Measurements from ENCODE around the gene UBE2Q2. TPM values are rescaled to one million over a fixed set of nuclear protein-coding genes. Genes with fewer than 3 reads are reported as not detected.
"Not testable (repeated sequence)": the region's sequence is repeated elsewhere in the genome, so short reads cannot be mapped to it uniquely, and the experiment has no call there.

The UBE2Q2 gene
- total RNA-seq = 36.9 and 41.1 TPM in 2 replicates

DNA sequence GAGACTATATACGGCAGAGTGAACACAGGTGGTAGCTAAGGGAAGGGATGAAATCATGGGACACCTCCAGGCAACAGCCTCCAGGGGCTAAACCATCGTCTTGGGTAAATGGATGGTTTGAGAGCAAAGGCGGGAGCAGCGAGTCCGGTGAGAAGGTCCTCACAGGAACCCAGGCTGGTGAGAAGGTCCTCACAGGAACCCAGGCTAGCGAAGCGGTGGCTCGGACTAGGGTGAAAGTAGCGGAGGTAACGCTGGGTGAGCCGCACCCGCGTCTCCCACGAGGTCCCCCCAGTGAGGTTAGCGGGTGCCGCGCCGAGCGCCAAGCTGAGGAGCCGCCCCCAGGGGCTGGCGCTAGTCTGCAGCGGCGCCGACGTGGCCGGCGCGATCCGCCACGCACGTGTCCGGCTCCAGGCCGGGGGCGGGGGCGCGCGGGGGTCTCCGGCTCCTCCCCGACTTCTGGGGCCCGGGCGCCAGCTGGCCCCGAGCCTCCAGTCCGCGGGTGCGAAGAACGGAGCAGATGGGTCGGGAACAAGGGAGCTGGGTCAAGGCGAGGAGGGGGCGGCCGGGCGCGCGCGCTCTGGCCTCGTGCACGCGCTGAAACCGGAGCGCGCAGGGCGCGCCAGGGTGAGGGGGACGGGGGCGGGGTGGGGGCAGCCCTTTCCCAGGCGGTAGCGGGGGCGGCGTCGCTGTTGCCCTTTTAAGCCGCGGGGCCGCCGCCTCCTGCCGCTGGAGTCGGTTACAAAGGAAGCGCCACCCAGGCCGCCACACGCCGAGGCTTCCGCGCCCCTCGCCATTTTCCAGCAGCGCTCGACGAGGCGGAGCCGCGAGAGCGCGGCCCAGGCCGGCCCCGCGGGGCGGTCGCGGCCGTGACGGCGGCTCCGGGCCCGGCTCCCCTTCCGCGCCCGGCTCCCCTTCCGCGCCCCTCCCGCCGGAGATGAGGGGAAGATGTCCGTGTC, at the start of gene UBE2Q2:
Gene UBE2Q2 (plus strand): TSS at position 726 of the 956 bp plus-strand sequence. CDS start 220 bp downstream, at position 946.
- DNase-seq (ENCODE audit: low read depth, low spot score) = no peak

DNA sequence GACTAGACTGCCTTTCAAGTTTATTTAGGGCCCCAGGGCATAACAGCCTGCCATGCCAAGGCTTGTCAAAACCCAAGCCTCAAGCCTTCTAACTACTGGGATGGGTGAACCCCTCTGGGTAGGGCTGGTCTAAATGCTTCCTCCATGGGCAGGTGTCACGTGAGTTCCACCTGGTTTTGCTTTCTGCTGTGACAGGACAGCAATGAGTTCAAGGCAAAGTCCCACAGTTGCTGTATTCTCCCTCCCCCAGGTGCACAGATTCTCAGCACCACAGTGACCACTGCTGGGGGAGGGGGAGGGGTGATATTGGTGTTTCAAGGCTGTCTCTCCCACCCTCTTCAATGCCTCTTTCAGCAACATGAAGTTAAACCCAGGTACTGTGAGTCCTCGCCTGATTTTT, 46.9 kb upstream of the UBE2Q2 start:
- DNase-seq (ENCODE audit: low read depth, low spot score) = no peak

DNA sequence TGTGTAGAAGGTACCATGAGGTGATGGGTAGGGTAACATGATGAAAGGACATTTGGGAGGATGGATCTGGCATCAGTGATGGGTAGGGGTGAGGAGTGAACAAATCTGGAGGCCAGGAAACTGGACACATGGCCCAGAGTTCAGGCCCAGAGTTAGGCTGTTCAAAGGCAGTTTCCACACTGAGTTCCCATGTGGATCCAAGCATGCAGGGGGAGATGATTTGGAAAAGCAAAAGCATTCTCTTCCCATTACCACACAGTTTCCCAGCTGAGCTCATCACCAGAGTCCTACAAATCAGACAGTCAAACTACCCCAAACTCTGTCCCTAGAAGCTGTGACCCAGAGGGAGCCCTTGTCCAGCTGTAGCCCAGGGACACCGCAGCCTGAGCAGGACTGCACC, 46.1 kb upstream of the UBE2Q2 start:
- DNase-seq (ENCODE audit: low read depth, low spot score) = not testable (repeated sequence)

DNA sequence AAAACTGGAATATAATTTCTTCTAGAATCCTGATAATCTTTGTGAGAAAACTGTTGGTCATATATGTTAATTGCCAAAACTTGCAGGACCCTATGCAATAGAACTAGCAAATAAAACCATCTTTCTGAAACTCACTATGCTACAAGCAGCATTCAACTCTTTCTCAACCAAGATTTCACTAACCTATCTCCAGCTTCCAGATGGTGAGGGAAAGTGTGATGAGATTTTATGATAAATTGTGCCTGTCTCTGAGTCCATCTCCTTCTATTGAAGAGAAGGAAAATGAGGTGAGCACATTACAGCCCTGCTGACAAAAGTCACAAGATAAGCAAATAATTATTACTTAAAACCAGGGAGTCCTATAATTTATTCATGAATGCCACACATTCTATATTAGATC, 44.1 kb upstream of the UBE2Q2 start:
- DNase-seq (ENCODE audit: low read depth, low spot score) = no peak

DNA sequence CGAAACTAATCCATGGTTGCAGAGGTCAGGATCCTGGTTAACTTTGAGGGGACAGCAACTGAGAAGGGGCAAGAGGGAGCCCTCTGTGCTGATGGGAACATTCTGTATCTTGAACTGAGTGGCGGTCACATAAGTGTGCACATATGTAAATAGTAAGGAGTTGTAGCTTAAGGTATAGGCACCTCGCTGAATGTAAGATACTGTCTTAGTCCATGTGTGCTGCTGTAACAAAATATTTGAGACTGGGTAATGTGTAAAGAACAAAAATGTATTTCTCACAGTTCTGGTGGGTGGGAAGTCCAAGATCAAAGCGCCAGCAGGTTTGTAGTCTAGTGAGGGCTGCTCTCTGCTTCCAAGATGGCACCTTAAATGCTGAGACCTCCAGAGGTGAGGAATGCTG, 42.8 kb upstream of the UBE2Q2 start:
- DNase-seq (ENCODE audit: low read depth, low spot score) = not testable (repeated sequence)

DNA sequence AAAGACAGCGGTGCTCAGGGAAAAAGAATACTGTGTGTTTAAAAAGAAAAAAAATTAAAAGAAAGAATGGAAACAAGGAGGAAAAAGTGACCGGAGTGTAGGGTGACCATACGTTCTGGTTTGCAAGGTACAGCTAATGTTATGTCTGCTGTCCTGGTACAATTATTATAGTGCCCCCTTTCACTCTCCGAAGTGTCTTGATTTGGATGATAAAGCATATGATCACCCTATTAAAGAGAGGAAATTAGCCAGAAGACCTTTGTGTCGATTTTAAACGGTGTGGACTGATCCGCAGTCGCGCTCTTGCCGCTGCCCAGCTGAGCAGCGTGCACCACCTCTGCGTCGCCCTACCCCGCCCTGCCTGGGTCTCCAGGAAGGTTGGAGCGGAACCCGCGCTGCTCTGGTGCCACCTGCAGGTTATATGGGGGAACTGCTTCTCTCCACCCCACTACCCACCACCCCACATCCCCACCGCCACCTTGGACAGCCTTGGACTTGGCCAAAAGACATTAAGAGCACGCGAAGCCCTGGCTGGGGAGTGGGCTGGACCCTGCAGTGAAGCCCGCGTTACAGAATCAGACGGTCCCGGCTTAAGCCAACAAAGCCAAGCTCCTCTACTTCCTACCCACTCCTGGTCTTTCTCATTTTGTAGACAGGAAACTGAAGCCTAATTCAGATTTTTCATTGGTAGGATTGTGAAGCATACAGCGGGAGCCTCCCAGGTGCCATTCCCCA, 41.2 kb upstream of the UBE2Q2 start:
- DNase-seq (ENCODE audit: low read depth, low spot score) = peak; percentile 13

DNA sequence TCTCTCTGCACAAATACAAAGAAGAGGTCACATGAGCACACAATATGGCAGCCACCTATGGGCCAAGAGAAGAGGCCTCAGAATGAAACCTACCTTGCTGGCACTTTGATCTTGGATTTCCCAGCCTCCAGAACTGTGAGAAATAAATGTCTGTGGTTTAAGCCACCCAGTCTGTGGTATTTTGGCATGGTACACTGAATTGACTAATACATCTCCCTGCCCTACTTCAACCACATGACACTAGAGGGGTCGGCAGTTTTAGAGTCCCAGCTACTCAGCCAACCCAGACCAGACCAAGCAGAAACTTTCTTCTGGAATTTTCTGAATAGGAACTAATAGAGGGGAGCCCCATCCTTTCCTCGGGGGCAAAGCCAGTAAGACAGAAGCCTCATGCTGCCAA, 35.8 kb upstream of the UBE2Q2 start:
- DNase-seq (ENCODE audit: low read depth, low spot score) = not testable (repeated sequence)

DNA sequence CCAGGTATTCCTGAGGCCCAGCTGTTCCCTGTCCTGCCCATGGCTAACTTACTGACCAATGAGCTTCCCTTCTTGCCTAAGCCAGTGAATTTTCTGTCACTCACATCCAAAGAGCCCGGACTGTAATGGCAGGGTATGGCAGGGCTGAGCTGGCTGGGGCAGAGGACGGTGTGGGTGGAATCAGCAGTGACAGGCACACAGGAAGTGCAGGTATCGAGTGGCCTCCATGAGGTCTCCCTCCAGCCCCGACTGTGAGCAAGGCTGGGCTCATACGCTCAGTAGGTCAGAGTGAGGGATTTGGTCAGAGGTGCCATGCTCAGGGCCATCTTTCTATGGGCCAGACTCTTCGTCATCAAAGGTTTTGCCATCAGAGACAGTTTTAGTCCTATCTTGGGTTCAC, 35.2 kb upstream of the UBE2Q2 start:
- not testable (repeated sequence) for DNase-seq (ENCODE audit: low read depth, low spot score)

DNA sequence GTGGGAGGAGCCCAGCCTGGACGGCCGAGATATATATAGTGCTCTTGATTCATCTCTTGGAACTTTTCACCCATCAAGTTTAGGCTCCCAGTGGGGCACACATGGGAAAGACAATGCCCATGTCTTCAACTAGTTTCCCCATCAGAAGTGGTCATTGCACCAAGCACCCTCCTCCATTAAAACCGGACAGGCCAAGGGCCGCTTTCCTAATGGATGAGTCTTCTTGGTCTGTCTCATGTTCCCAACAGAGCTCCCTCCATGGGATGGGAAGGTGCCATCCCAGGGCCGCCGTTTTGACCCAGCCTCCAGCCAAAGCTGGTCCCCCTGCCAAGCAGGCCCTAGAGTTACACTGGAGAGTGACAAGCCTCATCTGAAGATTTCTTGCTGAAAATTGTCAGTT, 34.7 kb upstream of the UBE2Q2 start:
- no peak for DNase-seq (ENCODE audit: low read depth, low spot score)

DNA sequence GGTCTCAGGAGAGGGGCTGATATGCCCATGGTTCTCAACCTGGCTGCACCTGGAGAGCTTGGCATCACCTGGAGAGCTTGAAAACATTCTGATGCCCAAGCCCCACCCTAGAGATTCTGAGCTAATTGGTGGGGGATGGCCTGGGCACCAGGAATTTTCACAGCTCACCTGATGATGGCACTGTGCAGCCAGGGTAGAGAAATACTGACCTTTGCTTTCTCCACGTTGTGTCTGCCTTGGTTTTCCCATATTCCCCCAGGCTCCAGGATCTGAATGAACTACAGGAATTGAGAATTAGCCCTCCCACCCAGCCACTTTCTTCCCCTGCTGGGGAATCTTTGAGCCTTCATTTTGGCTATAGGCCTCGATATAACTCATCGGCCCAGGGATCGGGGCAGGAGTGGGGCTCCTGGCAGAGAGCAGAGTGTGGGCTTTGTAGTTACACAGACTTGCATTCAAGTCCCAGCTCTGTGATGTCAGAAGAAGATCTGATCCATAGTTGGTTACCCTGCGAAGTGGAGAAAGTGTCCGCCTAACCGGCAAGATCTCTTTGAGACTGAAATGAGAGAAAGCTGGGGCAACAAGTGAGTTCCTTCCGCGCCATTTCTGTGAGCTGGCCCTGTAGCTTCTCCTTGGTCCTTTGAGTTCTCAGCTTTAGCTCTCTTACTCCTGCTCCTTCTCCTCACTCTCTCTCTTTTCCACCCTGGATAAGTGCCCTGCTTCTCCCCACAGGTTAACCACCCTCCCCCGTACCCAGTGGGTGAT, 33.1 kb upstream of the UBE2Q2 start:
- DNase-seq (ENCODE audit: low read depth, low spot score) = no peak

DNA sequence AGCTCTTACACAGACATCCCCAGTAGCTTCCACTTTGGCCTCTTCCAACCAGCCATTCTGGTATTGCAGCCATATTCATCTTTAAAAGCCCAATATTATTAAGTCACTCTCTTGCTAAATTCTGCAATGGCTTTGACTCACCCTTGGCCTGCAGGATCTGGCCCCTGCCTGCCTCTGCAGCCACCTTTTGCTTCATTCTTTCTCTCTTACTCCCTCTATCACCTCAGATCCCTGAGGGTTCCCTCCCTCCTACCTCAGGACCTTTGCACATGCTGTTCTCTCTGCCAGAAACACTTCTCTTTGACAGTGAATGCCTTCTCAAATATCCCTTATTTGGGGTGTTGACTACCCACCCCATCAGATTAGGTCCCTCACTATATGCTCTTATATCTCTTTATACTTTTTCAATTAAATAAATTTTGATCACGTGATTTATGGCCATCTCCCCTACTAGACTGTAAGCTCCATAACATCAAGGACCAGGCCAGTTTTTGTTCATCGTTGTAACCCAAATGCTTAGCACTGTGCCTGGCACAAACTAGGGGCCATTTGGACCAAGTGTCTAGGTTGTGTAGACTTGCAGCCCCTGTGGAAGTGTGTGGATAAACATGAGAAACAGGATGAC, 32.3 kb upstream of the UBE2Q2 start:
- DNase-seq (ENCODE audit: low read depth, low spot score) = no peak

DNA sequence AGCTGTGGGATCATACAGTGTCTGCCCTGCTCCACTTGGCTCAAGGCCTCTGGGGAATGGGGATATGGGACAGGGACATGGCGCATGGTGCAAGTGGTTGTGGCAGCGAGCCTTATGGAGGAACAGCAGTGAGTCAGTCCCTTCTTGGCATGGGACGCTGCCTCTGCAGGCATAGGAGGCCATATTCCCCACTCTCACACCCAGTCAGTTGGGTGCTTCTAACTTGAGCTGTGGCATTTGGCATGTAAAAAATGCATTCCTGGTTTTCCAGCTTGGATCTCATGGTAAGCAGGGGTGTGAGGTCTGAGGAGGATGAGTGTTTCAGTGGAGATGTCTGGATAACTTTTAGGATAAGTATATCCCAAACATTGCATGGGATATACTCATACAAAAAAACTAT, 31.6 kb upstream of the UBE2Q2 start:
- no peak for DNase-seq (ENCODE audit: low read depth, low spot score)

DNA sequence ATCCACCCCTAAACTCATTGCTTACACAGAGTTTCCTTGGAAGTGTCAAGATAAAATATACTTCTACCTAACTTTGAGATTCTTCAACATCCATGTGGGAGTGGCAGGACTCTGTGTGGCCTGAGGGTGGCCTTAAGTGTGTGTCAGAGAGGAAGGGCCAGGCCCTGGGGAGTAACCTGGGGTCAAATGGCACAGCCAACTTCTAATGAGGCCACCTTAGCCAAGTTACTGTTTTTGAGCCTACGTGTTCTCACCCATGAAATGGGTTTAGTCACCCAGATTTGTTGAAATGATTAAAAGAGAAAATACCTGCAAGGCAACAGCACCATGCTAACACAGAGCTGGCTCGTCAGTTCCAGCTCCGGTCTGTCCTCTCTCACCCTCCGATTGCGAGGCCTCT, 28.5 kb upstream of the UBE2Q2 start:
- no peak for DNase-seq (ENCODE audit: low read depth, low spot score)

DNA sequence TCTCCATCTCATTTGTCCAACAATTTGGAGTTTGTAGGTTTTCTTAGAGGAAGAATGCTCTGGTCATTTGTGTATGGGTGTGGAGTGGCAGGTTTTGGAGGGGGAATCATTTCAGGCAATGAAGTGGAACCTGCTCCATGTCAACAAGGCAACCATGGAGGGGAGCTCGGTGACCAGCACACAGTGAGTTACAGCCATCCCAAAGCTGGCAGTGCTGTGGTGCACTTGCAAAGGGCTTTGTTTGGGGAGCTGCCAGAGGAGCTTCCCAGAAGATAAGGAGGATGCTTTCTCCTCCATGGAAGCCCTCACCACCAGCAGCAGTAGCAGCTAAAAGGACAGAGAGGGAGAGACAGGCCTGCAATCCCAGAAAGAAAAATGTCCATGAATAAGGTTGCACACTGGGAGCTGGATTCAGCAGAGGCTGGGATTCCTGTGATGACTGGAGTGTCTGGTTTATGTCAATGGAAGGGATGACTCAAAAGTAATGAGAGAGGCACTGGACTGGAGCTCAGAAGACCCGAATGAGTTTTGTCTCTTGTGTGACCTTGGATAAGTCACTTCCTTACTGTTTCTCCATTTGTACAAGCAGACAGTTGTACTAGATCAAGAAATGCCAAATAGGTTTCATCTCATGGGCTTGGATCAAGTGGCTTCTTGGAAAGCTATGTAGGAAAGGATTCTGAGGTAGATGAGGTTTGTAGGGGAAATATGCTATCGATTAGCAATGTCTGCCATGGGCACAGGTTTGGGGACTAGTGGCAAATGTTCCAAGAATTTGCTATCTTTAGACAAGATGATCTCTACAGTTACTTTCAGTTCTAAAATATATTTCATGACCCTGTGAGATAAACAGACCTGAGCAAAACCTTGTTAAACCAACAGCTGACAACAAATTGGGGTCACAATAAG, 27.2 kb upstream of the UBE2Q2 start:
- no peak for DNase-seq (ENCODE audit: low read depth, low spot score)

DNA sequence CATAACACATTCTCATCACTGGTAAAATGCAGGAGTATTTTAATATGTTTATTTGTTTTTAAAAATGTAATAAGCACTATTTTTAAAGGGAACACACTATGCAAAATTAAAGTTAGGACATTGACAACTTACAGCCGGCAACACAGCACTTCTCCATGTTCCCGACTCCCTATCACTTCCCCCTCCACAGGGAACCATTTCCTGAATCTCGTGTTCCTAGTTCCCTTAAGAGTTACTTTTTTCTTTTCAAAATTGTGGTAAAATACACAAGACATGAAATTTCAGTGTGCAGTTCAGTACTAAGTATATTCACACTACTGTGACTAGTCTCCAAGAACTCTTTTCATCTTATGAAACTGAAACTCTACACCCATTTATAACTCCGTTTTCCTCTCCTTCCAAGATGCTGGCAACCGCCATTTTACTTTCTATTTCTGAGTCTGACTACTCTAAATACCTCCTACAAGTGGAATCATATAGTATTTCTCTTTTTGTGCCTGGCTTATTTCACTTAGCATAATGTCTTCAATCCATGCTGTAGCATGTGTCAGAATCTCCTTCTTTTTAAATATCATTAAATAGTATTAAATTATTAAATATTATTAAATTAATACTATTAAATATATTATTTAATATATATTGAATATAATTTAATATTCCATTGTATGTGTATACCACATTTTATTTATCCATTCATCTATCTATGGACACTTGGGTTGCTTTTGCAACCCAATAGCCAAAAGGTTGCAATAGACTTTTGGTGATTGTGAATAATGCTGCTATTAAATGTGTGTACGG, 25.9 kb upstream of the UBE2Q2 start:
- no peak for DNase-seq (ENCODE audit: low read depth, low spot score)

DNA sequence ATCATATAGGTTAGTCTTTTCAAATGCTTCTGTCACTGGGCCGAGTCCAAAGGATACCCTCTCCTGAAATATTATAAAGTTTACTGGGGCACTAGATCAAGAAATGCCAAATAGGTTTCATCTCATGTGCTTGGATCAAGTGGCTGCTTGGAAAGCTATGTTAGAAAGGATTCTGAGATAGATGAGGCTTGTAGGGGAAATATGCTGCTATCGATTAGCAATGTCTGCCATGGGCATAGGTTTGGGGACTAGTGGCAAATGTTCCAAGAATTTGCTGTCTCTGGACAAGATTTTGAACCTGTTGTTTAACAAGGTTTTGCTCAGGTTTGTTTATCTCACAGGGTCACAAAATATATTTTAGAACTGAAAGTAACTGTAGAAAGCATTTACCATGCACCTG, 23.0 kb upstream of the UBE2Q2 start:
- DNase-seq (ENCODE audit: low read depth, low spot score) = no peak

DNA sequence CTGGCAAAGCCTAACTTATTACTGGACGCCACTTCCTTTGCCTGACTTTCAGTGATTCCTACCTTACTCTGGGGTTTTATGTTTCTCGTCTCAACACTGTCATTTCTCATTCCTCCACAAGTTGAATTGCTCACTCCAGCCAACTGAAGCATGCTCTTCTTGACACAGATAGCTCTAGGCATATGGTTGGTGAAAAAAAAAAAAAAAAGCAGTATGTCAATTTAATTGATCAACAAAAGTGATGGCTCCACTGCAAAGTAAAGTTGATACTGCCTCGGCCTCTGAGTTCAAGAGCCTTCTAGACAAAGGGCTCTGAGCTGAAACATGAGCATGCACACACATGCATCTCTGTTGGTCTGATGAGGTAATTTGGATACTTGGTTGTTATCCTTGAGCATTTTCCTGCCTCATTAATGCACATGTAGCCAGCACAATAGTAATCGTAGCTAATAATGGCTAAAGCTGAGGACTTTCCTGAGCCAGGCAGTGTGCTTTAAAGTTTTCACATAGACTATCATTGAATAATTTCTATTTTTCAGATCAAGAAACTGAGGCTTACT, 21.4 kb upstream of the UBE2Q2 start:
- DNase-seq (ENCODE audit: low read depth, low spot score) = no peak

DNA sequence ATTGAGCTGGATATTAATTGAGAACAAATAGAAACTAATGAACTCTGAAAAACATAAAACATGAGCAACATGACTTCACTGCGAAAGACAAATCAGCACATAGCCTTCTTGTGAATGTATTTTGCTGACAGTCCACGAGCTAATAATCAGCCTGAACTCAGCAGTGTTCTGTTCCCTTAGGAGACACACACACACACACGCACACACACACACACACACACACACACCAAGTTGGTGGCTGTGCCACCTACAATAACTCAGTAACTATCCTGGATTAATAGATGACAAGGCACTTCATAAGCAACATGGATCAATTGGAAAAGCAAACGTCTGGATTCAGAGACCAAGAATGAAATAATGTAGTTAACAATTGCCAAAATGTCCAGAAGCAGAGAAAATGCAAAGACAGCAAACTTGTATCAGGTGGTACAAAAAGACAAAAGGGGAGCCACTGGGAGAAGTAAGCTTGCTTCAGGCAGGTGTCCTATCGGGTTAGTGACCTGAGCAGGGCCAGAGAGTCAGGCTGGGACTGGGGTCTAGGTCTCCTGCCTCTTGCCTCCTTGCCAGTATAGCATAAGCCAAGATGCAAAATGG, 20.5 kb upstream of the UBE2Q2 start:
- no peak for DNase-seq (ENCODE audit: low read depth, low spot score)
